HG03520 (cell line): ENCODE data around the gene RIC1.
A peak's percentile ranks its signal among the peaks of the same experiment; 100 is the strongest.
"Not testable (repeated sequence)": the region's sequence is repeated elsewhere in the genome, so short reads cannot be mapped to it uniquely, and the experiment has no call there.

ENCODE experiments used
- ATAC-seq: cut with Tn5 transposase; IDR thresholded peaks from one replicate; pipeline ENCODE4 v1.9.1; 2021; ENCODE audit warnings: mild to moderate bottlenecking, moderate library complexity; ENCODE audit not compliant: unreplicated experiment

RIC1 gene

GRCh38 chr9:5620494-5620893 lies 8.4 kb upstream of the RIC1 start:
- ATAC-seq: no peak

GRCh38 chr9:5621327-5621726 lies 7.6 kb upstream of the RIC1 start:
- ATAC-seq: no peak

GRCh38 chr9:5622016-5622415 lies 6.9 kb upstream of the RIC1 start:
- no peak for ATAC-seq

GRCh38 chr9:5624655-5625054 lies 4.3 kb upstream of the RIC1 start:
- no peak for ATAC-seq

GRCh38 chr9:5626727-5627634 lies 1.9 kb upstream of the RIC1 start:
- ATAC-seq: peak; percentile 49

- ATAC-seq: not testable (repeated sequence)
Measured at GRCh38 chr9:5627686-5628085, 1.2 kb upstream of the RIC1 start.

- no peak for ATAC-seq
Measured at GRCh38 chr9:5628183-5628529, 751 bp upstream of the RIC1 start.

- ATAC-seq: peak; percentile 1
Measured at GRCh38 chr9:5629312-5630080, 589 bp downstream of the RIC1 start.

GRCh38 chr9:5630081-5630507 lies 1.2 kb downstream of the RIC1 start:
- no peak for ATAC-seq

GRCh38 chr9:5631026-5631425 lies 2.1 kb downstream of the RIC1 start:
- ATAC-seq: no peak

- no peak for ATAC-seq
Measured at GRCh38 chr9:5632540-5632939, 3.6 kb downstream of the RIC1 start.

- ATAC-seq: no peak
Measured at GRCh38 chr9:5633243-5633642, 4.3 kb downstream of the RIC1 start.

- ATAC-seq: no peak
Measured at GRCh38 chr9:5635390-5635789, 6.5 kb downstream of the RIC1 start.

GRCh38 chr9:5639816-5640215 lies 10.9 kb downstream of the RIC1 start:
- ATAC-seq: no peak

GRCh38 chr9:5642170-5642569 lies 13.3 kb downstream of the RIC1 start:
- ATAC-seq: no peak

- no peak for ATAC-seq
Measured at GRCh38 chr9:5643005-5643624, 14.2 kb downstream of the RIC1 start.

- ATAC-seq: no peak
Measured at GRCh38 chr9:5644501-5644900, 15.6 kb downstream of the RIC1 start.

- ATAC-seq: no peak
Measured at GRCh38 chr9:5646116-5646515, 17.2 kb downstream of the RIC1 start.

GRCh38 chr9:5650356-5651105 lies 21.6 kb downstream of the RIC1 start:
- ATAC-seq: no peak

GRCh38 chr9:5651246-5651645 lies 22.3 kb downstream of the RIC1 start:
- no peak for ATAC-seq

- ATAC-seq: no peak
Measured at GRCh38 chr9:5652821-5653220, 23.9 kb downstream of the RIC1 start.
